Kidney epithelial cell (primary cell): Measurements from ENCODE around the gene TMEM190. TPM values are rescaled to one million over a fixed set of nuclear protein-coding genes. Genes with fewer than 3 reads are reported as not detected.

ENCODE experiments used
- DNase-seq: peaks from one replicate; pipeline ENCODE4 v3.0.0-alpha.2; 2010; ENCODE audit warnings: low read depth
- H3K27me3 ChIP-seq: 2 replicates; pipeline ENCODE4 v1.6.0; 2011; ENCODE audit warnings: low read length; ENCODE audit not compliant: control insufficient read depth, insufficient read depth
- H3K36me3 ChIP-seq: 2 replicates; pipeline ENCODE4 v1.5.1; 2011; ENCODE audit warnings: low read length; ENCODE audit not compliant: control insufficient read depth, insufficient read depth
- H3K4me3 ChIP-seq: 2 replicates; pipeline ENCODE4 v1.5.1; 2011; ENCODE audit warnings: low read depth, mild to moderate bottlenecking, control low read depth, low read length
- CTCF ChIP-seq: IDR thresholded peaks from 2 replicates; pipeline ENCODE4 v1.5.1; 2011; ENCODE audit warnings: mild to moderate bottlenecking, moderate library complexity, low read length, control low read depth, inconsistent platforms; ENCODE audit not compliant: insufficient read depth, poor library complexity, severe bottlenecking
- total RNA-seq: library from RNA; depleted of rRNA; stranded (reverse); fragments of >200 nt; gene quantifications from 2 replicates; pipeline ENCODE4 v1.2.3, GENCODE V29; 2015

Gene TMEM190
- total RNA-seq, 1 donor from 2014 or later, result not detected

GRCh38 chr19:55345101-55345817 lies 31.4 kb upstream of the TMEM190 start:
- DNase-seq, result no peak
- no peak for TF ChIP-seq CTCF
- peaks cover 1% of the 10 kb centered on the region for H3K36me3 ChIP-seq
- no peak overlapping the region for H3K4me3 ChIP-seq
- H3K27me3 ChIP-seq, result no peaks in the 10 kb centered on the region

GRCh38 chr19:55345818-55346724 lies 30.6 kb upstream of the TMEM190 start:
- no peak overlapping the region for H3K4me3 ChIP-seq
- TF ChIP-seq CTCF, result no peak
- no peaks in the 10 kb centered on the region for H3K27me3 ChIP-seq
- DNase-seq, result no peak
- H3K36me3 ChIP-seq, result peaks cover 1% of the 10 kb centered on the region

GRCh38 chr19:55346725-55347441 lies 29.7 kb upstream of the TMEM190 start:
- H3K27me3 ChIP-seq, result peaks cover 3% of the 10 kb centered on the region
- no peak for DNase-seq
- H3K4me3 ChIP-seq, result no peak overlapping the region
- peaks cover 1% of the 10 kb centered on the region for H3K36me3 ChIP-seq
- TF ChIP-seq CTCF, result no peak

GRCh38 chr19:55347442-55348009 lies 29.1 kb upstream of the TMEM190 start:
- Histone ChIP-seq H3K4me3 (no peak overlapping the region), H3K36me3 (peaks cover 1% of the 10 kb centered on the region), H3K27me3 (peaks cover 9% of the 10 kb centered on the region)
- TF ChIP-seq CTCF, result no peak
- no peak for DNase-seq

- no peak overlapping the region for H3K4me3 ChIP-seq
- H3K27me3 ChIP-seq, result peaks cover 19% of the 10 kb centered on the region
- no peak for DNase-seq
- no peak for TF ChIP-seq CTCF
- no peaks in the 10 kb centered on the region for H3K36me3 ChIP-seq
Measured at GRCh38 chr19:55348317-55349034, 28.1 kb upstream of the TMEM190 start.
